ENCODE measurements around the gene RAB13.
A peak's percentile ranks its signal among the peaks of the same experiment; 100 is the strongest.

RAB13 gene

DNA sequence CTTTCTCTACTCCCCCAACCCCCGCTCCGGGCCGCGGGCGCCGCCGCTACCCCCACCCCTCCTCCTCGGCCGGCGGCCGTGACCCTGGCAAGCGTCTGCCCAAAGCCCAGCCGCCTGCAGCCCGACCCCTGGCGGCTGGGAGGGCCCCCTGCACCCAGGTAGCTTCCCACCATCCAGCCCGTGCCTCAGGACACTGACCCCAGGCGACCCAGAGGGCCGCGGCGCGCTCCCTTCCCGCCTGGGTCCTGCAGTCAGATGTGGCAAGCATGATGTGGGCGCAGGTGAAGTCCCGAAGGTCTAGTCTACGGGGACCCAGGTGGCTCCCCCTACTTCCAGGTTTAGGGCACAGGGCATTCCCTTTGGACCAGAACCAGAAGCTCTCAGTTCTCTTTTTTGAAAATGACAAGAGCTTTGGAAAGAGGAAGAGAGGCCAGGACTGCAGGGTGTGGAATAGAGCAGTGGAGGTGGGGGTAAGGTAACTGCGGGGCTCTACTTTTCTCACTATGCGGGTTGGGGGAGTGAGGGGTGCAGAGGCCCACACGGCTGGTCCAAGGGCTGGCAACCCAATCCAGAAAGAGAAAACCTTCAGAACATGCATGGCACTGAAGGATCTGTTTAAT, 39.4 kb downstream of the RAB13 start, which contains the start of gene DENND4B:
Gene DENND4B, minus strand, starts transcription at position 97 of the 620 bp plus-strand sequence. CDS start 2,344 bp downstream, outside the sequence.
- peak; percentile 50 for DNase-seq (ENCODE audit: extremely low read depth, low read depth)

DNA sequence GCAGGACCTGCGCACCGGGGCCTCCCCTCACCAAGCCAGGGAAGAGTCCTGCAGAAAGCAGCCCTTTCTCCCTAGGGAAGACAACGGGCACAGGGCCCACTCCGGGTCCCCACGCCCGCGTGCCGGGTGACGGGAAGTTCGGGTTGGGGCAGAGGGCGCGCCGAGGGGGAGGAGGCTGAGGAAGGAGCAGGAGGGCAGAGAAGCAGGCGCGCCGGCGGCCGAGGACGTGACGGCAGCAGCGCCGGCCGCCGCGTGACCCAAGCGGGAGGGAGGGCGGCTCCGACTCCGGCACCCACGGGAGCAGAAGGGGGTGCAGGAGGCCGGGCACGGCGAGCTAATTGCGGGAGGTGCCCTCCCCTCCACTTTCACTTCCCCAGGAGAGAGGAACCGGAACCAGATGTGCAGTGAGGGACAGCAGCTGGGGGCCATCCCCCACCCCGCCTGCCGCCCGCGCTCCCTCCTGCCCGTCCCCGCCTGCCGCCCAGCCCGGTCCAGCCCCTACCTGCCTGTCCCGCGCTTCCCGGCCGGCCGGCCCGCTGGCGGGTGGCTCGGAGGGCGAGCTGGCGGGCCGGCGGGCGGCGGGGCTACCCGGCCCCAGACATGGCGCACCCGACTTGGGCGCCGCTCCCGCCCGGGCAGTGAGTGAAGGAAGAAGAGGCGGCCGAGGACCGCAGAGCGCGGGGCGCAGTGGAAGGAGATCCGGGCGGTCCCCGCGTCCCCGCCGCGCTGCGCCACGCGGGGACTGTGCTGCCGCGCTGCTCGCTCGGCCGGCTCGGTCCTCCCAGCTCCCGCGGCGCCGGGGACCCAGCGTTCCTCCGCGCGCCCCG, 40.1 kb downstream of the RAB13 start:
- TF ChIP-seq, protein P1, sequence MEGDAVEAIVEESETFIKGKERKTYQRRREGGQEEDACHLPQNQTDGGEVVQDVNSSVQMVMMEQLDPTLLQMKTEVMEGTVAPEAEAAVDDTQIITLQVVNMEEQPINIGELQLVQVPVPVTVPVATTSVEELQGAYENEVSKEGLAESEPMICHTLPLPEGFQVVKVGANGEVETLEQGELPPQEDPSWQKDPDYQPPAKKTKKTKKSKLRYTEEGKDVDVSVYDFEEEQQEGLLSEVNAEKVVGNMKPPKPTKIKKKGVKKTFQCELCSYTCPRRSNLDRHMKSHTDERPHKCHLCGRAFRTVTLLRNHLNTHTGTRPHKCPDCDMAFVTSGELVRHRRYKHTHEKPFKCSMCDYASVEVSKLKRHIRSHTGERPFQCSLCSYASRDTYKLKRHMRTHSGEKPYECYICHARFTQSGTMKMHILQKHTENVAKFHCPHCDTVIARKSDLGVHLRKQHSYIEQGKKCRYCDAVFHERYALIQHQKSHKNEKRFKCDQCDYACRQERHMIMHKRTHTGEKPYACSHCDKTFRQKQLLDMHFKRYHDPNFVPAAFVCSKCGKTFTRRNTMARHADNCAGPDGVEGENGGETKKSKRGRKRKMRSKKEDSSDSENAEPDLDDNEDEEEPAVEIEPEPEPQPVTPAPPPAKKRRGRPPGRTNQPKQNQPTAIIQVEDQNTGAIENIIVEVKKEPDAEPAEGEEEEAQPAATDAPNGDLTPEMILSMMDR (IDR thresholded peaks at IDR 0.05; ENCODE audit: low read depth, low read length), result no peak
- no peak for DNase-seq (ENCODE audit: extremely low read depth, low read depth)

More for the DNA sequence above, 39.4 kb downstream of the RAB13 start, which contains the start of gene DENND4B:
- TF ChIP-seq, protein P1 (IDR thresholded peaks at IDR 0.05; ENCODE audit: low read depth, low read length), result peak; percentile 84

GRCh38 chr1:153945131-153945794, 40.9 kb downstream of the RAB13 start:
- TF ChIP-seq, protein P1 (IDR thresholded peaks at IDR 0.05; ENCODE audit: low read depth, low read length), result no peak
- DNase-seq (ENCODE audit: extremely low read depth, low read depth), result no peak

DNA sequence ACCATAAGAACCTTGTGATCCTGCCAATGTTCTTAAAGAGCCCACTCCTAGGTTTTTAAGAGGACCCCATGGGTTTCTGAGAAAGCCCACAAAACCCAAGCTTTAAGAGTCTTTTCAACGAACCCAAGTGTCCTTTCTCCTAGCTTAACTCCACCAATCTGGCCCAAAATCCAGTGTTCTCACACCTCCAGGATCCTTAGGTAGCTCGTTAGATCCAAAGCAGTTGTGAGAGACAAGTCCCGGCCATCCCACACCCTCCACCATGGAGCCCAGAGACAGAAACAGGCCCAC, 41.4 kb downstream of the RAB13 start:
- TF ChIP-seq, protein P1 (IDR thresholded peaks at IDR 0.05; ENCODE audit: low read depth, low read length), result no peak
- DNase-seq (ENCODE audit: extremely low read depth, low read depth), result no peak

- no peak for DNase-seq (ENCODE audit: extremely low read depth, low read depth)
- TF ChIP-seq, protein P1 (IDR thresholded peaks at IDR 0.05; ENCODE audit: low read depth, low read length), result no peak
Observed at GRCh38 chr1:153944005-153944826, 41.9 kb downstream of the RAB13 start.

DNA sequence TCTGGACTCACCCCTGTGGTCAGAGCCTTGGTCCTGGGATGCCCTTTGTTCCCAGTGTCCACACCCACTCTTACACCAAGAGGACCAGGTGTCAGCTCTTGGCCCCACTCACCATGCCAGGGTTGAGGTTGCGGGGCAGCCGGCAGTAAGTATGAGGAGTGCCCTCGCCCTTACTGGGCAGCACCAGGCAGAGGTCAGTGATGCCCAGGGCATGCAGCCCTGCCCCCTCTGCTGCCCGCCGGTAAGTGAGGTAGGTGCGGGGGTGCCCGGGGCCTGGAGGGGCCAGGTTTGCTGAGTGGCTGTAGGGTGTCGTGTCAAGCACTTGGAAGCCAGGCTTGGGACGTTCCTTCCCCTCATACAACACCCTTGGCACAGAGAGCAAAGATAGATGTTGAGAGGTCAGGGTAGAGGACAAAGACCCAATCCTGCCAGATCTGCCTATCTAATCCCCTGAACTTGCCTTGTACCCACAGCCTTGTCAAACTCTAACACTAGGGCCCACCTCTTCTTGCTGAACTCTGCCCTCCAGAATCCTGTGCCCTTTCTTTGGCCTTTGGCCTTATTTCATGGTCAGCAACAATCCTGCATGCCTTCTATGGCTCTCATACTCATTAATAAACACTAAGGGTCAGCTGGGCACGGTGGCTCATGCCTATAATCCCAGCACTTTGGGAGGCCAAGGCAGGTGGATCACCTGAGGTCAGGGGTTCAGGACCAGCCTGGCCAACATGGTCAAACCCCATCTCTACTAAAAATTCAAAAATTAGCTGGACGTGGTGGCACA, 43.2 kb downstream of the RAB13 start:
- TF ChIP-seq, protein P1 (IDR thresholded peaks at IDR 0.05; ENCODE audit: low read depth, low read length), result no peak
- DNase-seq (ENCODE audit: extremely low read depth, low read depth), result no peak
